ENCODE measurements around the gene NBL1.

DNA sequence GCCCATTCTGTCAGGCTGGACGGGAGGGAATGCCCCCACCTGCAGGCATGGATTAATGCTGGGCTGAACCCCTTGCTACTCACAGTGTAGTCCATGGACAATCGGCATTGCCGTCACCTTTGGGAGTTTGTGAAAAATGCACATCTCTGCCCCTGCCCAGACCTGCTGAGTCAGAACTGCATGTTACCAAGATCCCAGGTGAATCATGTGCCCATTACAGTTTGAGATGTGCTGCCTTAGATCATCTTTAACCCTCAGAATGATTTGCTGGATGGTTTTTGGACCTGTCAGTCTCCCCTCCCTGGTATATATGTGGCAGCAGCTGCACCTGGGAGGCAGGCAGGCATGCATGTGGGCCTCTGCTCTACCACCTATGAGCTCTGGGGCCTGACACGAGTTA lies 35.6 kb downstream of the NBL1 start:
- TF ChIP-seq, protein P1, sequence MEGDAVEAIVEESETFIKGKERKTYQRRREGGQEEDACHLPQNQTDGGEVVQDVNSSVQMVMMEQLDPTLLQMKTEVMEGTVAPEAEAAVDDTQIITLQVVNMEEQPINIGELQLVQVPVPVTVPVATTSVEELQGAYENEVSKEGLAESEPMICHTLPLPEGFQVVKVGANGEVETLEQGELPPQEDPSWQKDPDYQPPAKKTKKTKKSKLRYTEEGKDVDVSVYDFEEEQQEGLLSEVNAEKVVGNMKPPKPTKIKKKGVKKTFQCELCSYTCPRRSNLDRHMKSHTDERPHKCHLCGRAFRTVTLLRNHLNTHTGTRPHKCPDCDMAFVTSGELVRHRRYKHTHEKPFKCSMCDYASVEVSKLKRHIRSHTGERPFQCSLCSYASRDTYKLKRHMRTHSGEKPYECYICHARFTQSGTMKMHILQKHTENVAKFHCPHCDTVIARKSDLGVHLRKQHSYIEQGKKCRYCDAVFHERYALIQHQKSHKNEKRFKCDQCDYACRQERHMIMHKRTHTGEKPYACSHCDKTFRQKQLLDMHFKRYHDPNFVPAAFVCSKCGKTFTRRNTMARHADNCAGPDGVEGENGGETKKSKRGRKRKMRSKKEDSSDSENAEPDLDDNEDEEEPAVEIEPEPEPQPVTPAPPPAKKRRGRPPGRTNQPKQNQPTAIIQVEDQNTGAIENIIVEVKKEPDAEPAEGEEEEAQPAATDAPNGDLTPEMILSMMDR (IDR thresholded peaks at IDR 0.05): no peak
- TF ChIP-seq POLR2A (IDR thresholded peaks at IDR 0.05): no peak
- TF ChIP-seq POLR2AphosphoS5 (IDR thresholded peaks at IDR 0.05): no peak
